Measurements from ENCODE around the gene NKAIN2.

NKAIN2 gene

DNA sequence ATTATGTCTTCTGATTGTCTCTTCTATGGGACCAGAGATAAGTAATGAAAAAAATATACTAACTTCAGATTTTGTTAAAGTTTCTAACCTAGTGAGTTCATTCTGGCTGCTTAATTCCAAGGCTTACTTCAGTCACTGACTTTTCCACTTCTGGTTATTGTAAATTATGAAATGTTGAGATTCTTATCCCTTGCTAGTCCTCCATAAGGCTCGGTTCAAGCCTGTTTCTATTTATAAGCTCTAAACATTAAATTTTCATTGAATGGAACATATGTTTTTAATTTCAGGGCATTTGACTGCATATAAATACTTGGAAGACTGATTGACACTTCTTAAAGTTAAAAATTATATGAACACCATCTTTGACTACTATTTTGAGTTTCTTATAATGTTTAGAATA, 23.6 kb upstream of the NKAIN2 start:
- no peak overlapping the region for H3K27ac ChIP-seq (ENCODE audit: low read length)
- no peak for TF ChIP-seq EZH2phosphoT487 (IDR thresholded peaks at IDR 0.05; ENCODE audit: low read length)
- no peak for TF ChIP-seq EZH2 (optimal IDR thresholded peaks at IDR 0.05; ENCODE audit: low read depth, low read length)
- TF ChIP-seq, protein P1, sequence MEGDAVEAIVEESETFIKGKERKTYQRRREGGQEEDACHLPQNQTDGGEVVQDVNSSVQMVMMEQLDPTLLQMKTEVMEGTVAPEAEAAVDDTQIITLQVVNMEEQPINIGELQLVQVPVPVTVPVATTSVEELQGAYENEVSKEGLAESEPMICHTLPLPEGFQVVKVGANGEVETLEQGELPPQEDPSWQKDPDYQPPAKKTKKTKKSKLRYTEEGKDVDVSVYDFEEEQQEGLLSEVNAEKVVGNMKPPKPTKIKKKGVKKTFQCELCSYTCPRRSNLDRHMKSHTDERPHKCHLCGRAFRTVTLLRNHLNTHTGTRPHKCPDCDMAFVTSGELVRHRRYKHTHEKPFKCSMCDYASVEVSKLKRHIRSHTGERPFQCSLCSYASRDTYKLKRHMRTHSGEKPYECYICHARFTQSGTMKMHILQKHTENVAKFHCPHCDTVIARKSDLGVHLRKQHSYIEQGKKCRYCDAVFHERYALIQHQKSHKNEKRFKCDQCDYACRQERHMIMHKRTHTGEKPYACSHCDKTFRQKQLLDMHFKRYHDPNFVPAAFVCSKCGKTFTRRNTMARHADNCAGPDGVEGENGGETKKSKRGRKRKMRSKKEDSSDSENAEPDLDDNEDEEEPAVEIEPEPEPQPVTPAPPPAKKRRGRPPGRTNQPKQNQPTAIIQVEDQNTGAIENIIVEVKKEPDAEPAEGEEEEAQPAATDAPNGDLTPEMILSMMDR (IDR thresholded peaks at IDR 0.05; ENCODE audit: low read length), result no peak
- no peak overlapping the region for H3K4me3 ChIP-seq (ENCODE audit: low read length)
- H3K4me2 ChIP-seq (ENCODE audit: low read depth, low read length), result no peak overlapping the region
- no peak for DNase-seq
- H3K4me1 ChIP-seq (ENCODE audit: low read length), result no peaks in the 10 kb centered on the region
- H3K9me3 ChIP-seq (replicated peaks; ENCODE audit: insufficient read depth, low read length), result no peaks in the 10 kb centered on the region
- no peaks in the 10 kb centered on the region for H3F3A ChIP-seq (ENCODE audit: insufficient read depth, low read length)
- no peaks in the 10 kb centered on the region for H4K20me1 ChIP-seq (ENCODE audit: insufficient read depth, low read length)
- no peaks in the 10 kb centered on the region for H3K79me2 ChIP-seq (ENCODE audit: low read length)
- no peak overlapping the region for H2AFZ ChIP-seq (ENCODE audit: low read length)
- H3K9ac ChIP-seq (ENCODE audit: low read length), result no peak overlapping the region
- no peaks in the 10 kb centered on the region for H3K36me3 ChIP-seq (replicated peaks; ENCODE audit: insufficient read depth, low read length)
- no peaks in the 10 kb centered on the region for H3K9me2 ChIP-seq (replicated peaks; ENCODE audit: insufficient read depth, low read length)
- no peaks in the 10 kb centered on the region for H3K27me3 ChIP-seq (replicated peaks; ENCODE audit: insufficient read depth, low read length)

DNA sequence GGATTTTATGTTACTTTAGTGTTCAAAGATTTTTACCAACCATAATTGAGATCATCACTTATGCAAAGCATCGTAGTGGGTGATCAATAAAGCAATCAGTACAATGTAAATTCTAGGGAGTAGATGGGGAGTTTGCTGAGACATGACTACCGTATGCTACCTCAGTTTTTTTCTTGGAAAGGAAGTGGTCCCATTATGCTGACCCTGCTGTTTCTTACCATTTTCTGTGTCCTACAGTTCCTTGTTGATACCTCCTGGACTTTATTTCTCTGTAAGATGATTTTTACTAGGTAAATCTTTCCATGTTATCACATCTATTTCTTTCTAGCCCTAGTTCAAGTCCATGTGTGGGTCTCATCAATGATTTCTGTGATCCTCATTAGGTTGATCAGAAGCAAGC, 19.3 kb upstream of the NKAIN2 start:
- H2AFZ ChIP-seq (ENCODE audit: low read length), result no peak overlapping the region
- H3K9me3 ChIP-seq (replicated peaks; ENCODE audit: insufficient read depth, low read length), result no peaks in the 10 kb centered on the region
- no peak for DNase-seq
- no peak for TF ChIP-seq EZH2 (optimal IDR thresholded peaks at IDR 0.05; ENCODE audit: low read depth, low read length)
- TF ChIP-seq EZH2phosphoT487 (IDR thresholded peaks at IDR 0.05; ENCODE audit: low read length), result no peak
- TF ChIP-seq, protein P1 (IDR thresholded peaks at IDR 0.05; ENCODE audit: low read length), result no peak
- H3K9me2 ChIP-seq (replicated peaks; ENCODE audit: insufficient read depth, low read length), result no peaks in the 10 kb centered on the region
- no peak overlapping the region for H3K4me2 ChIP-seq (ENCODE audit: low read depth, low read length)
- no peaks in the 10 kb centered on the region for H3K27me3 ChIP-seq (replicated peaks; ENCODE audit: insufficient read depth, low read length)
- no peak overlapping the region for H3K27ac ChIP-seq (ENCODE audit: low read length)
- no peaks in the 10 kb centered on the region for H4K20me1 ChIP-seq (ENCODE audit: insufficient read depth, low read length)
- no peak overlapping the region for H3K9ac ChIP-seq (ENCODE audit: low read length)
- no peaks in the 10 kb centered on the region for H3K36me3 ChIP-seq (replicated peaks; ENCODE audit: insufficient read depth, low read length)
- no peaks in the 10 kb centered on the region for H3K79me2 ChIP-seq (ENCODE audit: low read length)
- H3K4me3 ChIP-seq (ENCODE audit: low read length), result no peak overlapping the region
- H3F3A ChIP-seq (ENCODE audit: insufficient read depth, low read length), result no peaks in the 10 kb centered on the region
- H3K4me1 ChIP-seq (ENCODE audit: low read length), result no peaks in the 10 kb centered on the region

DNA sequence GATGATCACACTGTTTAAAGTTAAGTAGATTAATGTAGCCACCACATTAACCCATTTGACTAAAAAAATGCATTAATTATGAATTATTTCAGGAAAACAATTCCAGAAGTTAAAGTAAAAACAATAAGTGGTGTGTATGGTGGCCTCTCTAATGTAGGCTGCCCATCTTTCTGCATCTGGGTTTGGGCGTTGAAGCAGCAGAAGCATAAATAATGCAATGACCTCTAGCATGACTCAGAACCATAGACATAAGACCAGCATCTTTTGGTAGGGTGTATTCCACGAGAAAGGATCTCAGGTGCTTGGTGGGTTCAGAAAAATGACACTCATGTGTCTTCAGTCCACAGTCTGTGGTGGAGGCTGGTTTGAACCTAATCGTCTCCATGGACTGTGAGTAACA, 18.6 kb upstream of the NKAIN2 start:
- H3K79me2 ChIP-seq (ENCODE audit: low read length), result no peaks in the 10 kb centered on the region
- H3K9ac ChIP-seq (ENCODE audit: low read length), result no peak overlapping the region
- TF ChIP-seq, protein P1 (IDR thresholded peaks at IDR 0.05; ENCODE audit: low read length), result no peak
- TF ChIP-seq EZH2 (optimal IDR thresholded peaks at IDR 0.05; ENCODE audit: low read depth, low read length) (no peak), EZH2phosphoT487 (IDR thresholded peaks at IDR 0.05; ENCODE audit: low read length) (no peak)

More for the DNA sequence above, 18.6 kb upstream of the NKAIN2 start:
- H3K36me3 ChIP-seq (replicated peaks; ENCODE audit: insufficient read depth, low read length), result no peaks in the 10 kb centered on the region
- H3K9me3 ChIP-seq (replicated peaks; ENCODE audit: insufficient read depth, low read length), result no peaks in the 10 kb centered on the region
- no peak overlapping the region for H2AFZ ChIP-seq (ENCODE audit: low read length)
- no peaks in the 10 kb centered on the region for H3K4me1 ChIP-seq (ENCODE audit: low read length)
- no peak for DNase-seq
- H3K4me2 ChIP-seq (ENCODE audit: low read depth, low read length), result no peak overlapping the region
- no peaks in the 10 kb centered on the region for H3F3A ChIP-seq (ENCODE audit: insufficient read depth, low read length)
- no peak overlapping the region for H3K4me3 ChIP-seq (ENCODE audit: low read length)
- no peak overlapping the region for H3K27ac ChIP-seq (ENCODE audit: low read length)
- H4K20me1 ChIP-seq (ENCODE audit: insufficient read depth, low read length), result no peaks in the 10 kb centered on the region
- no peaks in the 10 kb centered on the region for H3K27me3 ChIP-seq (replicated peaks; ENCODE audit: insufficient read depth, low read length)
- H3K9me2 ChIP-seq (replicated peaks; ENCODE audit: insufficient read depth, low read length), result no peaks in the 10 kb centered on the region
